GM18858 (cell line): ENCODE results near the gene PFKFB3.
"Not testable (repeated sequence)": the region's sequence is repeated elsewhere in the genome, so short reads cannot be mapped to it uniquely, and the experiment has no call there.

Source experiments
- ATAC-seq: cut with Tn5 transposase; IDR thresholded peaks from one replicate; pipeline ENCODE4 v1.9.1; 2021; ENCODE audit not compliant: unreplicated experiment

The PFKFB3 gene

DNA sequence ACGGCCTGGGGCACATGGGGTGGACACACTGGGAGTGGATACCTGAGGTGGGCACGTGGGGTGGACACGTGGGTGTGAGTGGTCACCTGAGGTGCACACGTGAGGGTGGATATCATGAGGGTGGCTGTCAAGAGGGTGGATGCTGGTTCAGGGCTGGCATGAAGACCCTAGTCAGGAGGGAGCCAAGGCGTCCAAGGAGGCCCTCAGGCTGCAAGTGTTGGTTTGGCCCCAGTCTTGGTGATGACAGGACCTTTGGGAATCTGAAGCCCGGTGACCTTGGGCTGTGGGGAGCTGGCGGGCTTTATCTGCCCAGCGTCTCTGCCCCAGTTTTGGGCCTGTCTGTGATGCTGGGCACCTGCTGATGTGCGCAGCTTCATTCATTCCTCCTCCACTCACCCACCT, 24.9 kb upstream of the PFKFB3 start:
- ATAC-seq: no peak

DNA sequence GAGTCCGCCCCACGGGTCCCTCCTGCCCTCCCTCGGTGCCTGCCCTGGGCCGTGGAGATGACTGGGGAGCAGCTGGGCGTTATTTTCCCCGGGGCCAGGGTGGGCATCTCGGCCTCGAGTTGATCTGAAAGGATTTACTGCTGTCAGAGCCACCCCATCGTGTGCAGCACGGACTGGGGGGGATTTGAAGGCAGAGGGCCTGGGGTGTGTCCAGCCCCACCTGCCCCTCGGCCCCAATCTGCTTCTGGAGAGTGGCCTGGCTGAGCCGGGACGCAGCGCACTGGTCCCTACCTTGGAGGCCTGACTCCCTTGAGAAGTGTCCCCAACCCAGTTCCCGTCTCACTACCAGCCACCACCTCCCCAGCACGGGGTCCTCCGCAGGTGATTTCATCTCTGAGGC, 24.2 kb upstream of the PFKFB3 start:
- ATAC-seq: no peak

DNA sequence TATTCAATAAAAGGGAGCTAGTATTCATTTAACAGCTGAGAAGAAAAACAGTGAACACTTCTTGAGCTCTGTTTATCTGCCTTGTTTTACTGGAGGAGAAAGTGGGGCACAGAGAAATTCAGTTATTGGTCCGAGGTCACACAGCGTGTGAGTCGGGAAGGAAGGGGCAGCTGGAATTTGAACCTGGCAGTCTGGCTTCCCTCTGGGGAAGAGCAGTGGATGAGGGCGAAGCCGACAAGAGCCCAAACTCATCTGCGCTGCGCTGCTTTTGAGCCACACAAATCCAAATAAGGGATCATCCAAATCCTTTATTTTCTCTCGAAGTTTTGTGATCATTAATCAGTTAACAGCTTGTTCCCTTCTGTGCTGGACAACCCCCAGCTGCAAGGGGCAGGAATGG, 23.7 kb upstream of the PFKFB3 start:
- ATAC-seq: no peak

DNA sequence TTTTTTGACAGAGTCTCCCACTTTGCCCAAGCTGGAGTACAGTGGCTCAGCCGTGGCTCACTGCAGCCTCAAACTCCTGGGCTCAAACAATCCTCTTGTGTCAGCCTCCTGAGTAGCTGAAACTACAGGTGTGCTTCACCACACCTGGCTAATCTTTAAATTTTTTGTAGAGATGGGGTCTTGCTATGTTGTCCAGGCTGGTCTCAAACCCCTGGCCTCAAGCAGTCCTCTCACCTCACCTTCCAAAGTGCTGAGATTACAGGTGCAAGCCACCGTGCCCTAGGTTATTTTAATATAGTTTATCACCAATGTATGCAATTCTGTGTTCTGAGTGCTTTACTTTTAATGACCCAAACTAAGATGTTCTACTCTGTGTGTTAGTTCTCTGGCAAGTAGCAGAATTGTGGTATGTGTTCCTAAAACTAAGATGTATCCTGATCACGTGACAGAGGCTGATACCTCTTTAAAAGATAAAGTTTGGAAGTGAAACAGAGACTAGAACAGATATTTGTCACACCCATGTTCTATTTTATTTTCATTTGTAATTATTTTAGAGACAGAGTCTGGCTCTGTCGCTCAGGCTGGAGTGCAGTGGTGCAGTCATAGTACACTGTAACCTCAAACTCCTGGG, 22.1 kb upstream of the PFKFB3 start:
- ATAC-seq: no peak

DNA sequence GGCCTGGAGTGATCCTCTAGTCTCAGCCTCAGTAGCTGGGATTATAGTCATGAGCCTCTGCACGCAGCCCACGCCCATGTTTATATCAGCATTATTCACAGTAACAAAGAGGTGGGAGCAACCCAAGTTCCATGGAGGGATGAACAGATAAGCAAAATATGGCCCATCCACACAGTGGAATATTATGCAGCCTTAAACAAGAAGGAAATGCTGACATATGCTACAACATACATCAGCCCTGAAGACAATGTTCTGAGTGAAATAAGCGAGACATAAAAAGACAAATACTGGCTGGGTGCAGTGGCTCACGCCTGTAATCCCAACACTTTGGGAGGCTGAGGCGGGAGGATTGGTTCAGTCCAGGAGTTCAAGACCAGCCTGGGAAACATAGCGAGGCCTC, 21.5 kb upstream of the PFKFB3 start:
- ATAC-seq: no peak

DNA sequence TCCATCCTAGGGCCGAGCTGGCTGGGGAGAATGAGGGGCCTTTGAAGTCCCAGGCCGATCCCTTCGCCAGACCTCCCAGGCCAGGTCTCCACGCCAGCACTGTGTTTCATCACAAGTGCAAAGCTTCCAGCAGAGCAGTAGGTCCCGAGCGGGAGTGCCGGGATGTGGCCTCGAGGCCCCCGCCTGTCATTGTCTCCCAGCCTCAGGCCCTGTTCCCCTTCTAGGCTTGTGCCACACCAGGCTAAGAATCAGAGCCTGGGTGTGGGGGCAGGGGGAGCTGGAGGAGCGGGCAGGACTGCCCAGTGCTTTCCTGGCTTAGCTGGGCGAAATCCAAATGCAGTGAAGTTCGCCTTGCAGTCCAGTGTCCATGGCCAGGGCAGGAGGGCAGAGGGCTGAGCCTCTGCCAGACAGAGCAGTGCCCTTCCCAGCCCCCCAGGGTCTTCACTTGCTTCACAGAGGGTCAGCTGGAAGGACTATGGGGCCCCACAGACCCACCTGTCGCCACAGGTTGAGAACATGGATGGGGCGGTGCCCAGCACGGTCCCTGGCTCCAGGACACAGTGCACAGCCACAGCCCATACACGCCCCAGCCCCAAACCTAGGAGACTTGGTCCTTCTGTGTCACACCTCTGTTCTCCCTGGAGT, 20.2 kb upstream of the PFKFB3 start:
- no peak for ATAC-seq

DNA sequence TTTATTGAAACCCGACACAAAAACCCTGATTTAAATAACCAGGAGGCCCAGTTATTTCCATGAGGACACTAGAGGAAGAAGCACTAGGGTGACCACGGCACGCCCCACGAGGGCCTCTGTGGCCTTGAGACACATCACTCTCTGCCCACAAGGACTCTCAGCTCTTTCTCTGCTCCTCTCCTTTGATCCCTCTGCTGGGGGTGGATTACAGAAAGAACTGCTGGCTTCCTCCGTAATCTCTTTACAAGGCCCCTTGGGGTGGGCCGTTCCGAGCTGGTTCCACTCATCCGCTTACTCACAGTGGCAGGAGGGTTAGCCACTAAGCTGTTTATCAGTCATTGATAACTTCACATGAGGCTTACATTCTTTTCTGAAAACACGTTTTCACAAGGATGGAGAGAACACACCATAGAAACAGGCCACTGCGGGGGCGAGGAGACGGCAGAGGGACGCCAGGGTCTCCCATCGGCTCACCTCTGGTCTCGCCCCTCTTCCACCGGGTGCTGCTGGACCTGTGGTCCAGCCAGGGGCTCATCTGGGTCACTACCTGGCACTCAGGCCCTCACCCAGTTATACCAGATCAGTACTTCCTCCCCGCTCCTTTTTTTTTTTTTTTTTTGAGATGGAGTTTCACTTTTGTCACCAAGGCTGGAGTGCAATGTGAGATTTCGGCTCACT, 17.6 kb upstream of the PFKFB3 start:
- no peak for ATAC-seq

DNA sequence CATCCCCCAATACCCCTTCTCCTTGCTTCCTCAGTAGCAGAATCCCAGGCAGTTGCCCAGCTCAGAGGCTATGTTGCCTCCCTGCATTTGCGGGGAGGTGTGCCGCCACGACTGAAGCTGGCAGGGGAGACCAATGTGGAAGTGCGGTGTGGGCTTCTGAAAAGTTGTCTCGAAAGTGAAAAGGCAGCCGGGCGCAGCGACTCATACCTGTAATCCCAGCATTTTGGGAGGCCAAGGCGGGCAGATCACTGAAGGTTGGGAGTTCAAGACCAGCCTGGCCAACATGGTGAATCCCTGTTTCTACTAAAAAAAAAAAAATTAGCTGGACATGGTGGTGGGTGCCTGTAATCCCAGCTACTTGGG, 15.9 kb upstream of the PFKFB3 start:
- no peak for ATAC-seq

DNA sequence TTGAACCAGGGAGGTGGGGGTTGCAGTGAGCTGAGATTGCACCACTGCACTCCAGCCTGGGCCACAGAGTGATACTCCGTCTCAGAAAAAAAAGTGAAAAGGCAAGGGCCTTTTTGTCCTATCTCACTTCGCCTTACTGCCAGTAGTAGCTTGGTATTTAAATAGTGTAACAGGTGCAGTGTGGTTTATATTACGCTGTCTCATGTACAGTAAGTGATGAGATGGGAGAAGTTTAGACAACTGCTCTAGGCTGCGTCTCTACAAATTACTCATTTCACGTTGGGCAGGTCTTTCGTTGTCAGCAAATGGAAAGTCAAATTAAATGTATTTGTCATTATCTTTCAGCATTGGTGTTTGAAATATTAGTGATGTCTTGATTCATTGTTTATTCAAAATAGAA, 15.5 kb upstream of the PFKFB3 start:
- ATAC-seq: peak; percentile 56

DNA sequence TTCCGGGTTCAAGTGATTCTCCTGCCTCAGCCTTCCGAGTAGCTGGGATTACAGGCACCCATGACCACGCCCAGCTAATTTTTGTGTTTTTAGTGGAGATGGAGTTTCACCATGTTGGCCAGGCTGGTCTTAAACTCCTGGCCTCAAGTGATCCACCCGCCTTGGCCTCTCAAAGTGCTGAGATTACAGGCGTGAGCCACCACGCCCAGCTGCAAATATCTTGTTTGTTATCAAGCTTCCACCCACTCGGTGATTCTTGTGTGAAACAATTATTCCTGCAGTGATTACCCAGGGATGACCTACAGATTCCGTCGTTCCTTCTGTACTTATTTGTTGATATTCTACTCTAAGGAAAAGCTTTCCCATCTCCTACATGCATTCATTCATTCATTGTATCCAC, 12.7 kb upstream of the PFKFB3 start:
- not testable (repeated sequence) for ATAC-seq

DNA sequence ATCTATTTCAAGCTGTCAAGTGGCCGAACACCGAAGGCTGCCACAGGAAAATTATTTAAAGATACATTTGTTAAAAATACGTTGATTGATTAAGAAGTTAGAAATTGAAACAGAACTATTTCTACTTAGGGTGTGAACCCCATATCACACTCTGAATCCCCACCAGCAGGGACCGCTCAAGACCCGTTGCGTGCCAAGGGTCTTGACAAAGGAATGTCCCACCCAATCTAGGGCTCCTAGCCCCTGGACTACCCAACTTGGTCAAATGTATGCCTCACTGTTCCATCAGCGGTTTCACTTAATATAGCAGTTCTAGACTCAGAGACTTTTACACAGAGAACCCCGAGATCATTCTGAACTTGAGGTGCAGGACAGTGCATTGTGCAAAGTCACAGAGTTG, 11.6 kb upstream of the PFKFB3 start:
- no peak for ATAC-seq

DNA sequence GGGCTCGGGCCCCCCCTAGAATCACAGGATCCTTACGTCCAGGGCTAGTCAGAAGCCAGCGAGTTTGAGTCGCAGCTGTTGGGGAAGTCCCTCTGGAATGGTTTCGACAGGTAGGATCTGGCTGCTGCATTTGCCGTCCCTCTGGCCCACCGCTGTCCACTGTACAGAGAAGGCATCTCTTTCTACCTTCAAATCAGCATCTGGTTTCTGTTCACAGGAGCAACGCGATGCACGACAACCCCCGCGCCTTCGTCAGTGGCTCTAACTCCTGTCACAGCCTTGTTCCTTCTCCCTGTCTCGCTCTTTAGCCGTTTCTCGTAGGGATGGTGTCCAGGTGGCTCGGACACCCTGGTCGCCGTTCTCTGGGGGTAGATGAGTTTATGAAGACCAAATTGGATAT, 11.2 kb upstream of the PFKFB3 start:
- no peak for ATAC-seq

DNA sequence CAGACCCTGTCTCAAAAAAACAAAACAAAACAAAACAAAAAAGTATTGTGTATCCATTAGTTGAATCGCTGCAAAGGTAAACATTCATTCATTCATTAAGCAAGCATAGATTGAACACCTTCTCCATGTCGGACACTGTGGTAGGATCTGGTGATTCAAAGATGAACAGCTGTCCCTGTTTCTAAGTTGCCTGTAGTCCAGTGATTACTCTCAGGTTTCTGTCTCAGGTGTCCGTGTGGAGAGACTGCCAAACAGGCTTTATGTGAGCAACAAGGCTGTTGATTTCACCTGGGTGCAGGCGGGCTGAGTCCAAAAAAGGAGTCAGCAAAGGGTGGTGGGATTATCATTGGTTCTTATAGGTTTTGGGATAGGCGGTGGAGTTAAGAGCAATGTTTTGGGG, 9.4 kb upstream of the PFKFB3 start:
- ATAC-seq: not testable (repeated sequence)

DNA sequence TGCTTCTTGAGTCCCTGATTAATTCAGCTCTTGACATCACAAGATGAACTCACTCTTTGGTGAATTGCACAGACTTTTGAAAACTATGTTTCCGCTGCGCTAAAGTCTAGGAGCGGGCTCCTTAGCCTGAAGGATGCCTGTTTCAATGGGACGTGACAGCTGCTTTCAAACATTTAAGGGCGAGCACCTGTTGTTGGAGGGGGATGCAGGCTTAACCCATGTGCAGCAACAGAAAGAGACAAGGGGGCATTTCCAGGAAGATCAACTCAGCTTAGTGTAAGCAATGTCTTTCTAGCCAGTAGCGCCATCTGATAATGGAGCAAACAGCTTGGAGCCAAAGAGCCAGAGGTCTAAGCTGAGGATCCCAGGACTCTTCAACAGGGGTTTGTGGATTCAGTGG, 8.4 kb upstream of the PFKFB3 start:
- ATAC-seq: no peak

DNA sequence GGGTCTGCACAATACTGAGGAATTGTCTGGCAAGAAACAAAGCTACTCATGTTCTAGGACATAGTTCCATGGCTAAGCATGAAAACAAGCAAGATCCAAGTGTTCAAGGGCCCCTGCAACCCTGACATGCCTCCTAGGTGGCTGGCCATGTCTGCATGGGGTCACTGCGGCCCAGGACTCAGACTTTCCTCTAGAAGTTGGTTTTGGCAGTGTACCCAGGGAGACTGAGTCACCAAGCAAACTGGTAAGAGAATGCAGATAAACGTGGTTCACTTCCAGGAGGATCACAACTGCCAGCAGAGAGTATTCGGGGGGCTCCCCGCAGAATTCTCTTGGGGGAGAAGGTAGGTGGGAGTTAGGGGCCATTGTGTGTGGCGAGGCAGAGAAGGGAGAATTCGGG, 7.4 kb upstream of the PFKFB3 start:
- no peak for ATAC-seq

DNA sequence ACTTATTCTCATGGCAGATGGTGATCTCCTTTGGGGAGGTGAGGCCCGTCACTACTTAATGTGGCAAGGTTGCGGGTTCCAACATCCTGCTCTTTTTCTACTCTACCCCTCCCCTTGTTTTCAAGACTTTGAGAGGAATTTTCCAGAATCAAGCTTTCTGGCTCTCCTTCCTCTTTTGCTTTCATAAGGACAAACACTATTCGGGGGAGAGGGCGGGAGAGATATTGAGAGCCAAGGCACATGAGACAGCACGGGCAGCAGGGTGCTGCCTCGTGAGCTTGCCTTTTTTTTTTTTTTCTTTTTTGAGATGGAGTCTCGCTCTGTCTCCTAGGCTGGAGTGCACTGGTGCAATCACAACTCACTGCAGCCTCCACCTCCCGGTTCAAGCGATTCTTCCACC, 6.9 kb upstream of the PFKFB3 start:
- ATAC-seq: no peak

DNA sequence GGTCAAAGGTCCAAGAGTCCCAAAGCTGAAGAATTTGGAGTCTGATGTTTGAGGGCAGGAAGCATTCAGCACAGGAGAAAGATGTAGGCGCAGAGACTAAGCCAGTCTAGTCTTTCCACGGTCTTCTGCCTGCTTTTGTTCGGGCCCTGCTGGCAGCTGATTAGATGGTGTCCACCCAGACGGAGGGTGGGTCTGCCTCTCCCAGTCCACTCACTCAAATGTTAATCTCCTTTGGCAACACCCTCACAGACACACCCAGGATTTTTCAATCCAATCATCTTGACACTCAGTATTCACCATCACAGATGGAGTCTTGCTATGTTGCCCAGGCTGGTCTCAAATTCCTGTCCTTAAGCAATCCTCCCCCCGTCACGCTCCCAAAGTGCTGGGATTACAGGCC, 6.2 kb upstream of the PFKFB3 start:
- not testable (repeated sequence) for ATAC-seq

DNA sequence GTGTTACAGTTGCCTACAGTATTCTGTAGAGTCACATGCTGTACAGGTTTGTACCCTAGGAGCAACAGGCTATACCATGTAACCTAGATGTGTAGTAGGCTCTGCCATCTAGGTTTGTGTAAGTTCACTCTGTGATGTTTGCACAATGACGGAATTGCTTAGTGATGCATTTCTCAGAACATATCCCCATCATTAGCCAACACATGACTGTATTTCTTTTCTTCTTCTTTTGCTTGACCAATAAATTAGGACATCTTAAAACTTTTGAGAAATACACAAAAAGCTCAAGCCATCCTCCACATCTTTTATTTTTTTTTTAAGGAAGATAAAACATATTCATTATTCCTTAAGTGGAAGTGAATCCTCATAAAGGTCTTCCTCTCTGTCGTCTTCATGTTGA, 5.4 kb upstream of the PFKFB3 start:
- ATAC-seq: no peak

DNA sequence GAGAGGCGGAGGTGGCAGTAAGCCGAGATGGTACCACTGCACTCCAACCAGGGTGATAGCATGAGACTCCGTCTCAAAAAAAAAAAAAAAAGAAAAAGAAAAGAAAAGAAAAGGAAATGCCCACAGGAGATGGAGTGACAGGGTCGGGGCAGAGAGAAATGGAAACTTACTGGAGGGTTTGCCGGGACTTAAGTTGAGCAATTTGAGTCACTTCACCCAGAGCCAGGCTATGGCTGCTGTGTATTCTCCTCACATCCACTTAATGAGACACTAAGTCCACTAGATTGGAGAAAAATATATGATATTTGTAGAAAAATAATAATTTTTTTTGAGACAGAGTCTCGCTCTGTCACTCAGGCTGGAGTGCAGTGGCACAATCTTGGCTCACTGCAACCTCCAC, 4.6 kb upstream of the PFKFB3 start:
- no peak for ATAC-seq

DNA sequence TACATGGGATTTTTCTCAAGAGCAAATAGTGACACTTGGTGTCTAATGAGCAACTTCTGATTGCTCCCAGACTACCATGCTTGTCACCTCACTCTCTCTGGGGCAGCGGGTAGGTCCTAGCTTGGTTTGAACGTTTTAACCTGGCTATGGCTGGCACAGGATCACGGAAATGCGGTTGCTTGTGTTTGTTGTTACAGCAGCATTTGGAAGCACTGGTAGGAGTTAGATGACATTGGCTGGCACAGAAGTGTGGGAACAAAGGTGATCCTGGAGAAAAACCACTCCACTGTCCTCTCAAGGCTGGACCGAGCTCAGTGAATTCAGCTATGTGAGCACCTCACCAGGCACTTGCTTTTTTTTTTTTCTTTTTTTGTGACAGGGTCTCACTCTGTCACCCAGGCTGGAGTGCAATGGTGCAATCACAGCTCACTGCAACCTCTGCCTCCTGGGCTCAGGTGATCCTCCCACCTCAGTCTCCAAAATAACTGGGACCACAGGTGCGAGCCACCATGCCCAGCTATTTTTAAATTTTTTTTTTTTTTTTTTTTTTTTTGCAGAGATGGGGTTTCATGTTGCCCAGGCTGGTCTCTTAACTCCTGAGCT, 3.5 kb upstream of the PFKFB3 start:
- no peak for ATAC-seq

DNA sequence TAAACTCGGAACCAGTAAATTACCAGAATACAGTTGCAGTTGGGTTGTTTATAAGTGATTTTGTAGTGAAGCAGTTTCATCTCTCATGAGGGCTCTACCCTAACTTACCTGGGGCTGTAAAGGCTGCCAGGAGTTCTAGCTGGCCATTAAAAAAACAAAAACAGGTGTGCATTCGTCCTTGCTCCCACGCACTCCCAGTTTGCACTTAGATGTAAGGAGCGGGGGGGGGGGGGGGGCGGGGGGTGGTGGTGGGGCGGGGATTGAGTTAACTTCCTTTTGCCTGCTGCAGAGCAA, 2.3 kb upstream of the PFKFB3 start:
- ATAC-seq: no peak

DNA sequence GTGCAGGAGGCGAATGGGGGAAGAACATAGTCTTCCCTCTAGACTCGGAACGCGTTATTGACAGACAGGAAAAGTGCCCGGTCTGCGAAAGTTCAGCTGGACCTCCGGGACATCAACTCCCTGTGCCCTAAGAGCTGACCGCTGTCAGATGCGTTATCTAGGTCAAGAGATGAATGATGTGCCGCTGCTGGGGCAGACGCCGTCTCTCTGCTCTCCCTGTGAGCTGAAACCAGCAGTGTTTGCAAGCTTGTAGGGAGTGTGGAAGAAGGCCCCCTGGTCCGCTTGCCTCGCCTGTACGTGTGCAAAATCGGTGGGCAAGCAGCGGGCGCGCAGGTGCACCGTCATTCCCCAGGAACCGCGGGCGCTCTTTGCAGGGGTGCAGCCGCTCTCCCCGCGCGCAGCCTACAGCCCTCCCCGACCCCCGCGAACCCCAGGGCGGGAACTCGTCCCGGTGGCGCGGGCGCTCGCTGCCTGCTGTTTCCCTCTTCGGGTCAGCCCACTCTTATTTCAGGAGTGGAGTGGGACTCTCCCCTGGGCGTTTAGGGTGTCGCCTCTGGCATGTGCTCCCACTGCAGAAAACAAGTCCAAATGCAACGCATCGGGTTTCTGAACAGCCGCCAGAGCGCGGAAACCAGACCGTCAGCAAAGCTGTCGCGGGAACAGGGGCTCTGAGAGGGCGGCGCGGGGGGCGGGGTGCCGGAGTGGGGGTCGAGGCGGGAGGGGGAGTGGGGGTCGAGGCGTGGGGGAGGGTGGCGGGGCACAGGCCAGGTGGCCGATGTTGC, 1.8 kb upstream of the PFKFB3 start:
- no peak for ATAC-seq
